ENCODE measurements around the gene PDE7B.

Gene PDE7B

GRCh38 chr6:136051140-136051775 is 199.8 kb downstream of the PDE7B start:
- Histone ChIP-seq H3K79me2 (ENCODE audit: low read length) (no peaks in the 10 kb centered on the region), H3K4me1 (ENCODE audit: low read length) (peaks cover 6% of the 10 kb centered on the region; the same call in 1 of the 2 replicates), H3K27ac (ENCODE audit: low read length) (no peak overlapping the region), H3F3A (ENCODE audit: insufficient read depth, low read length) (no peaks in the 10 kb centered on the region), H3K9ac (ENCODE audit: low read length) (no peak overlapping the region), H3K9me3 (replicated peaks; ENCODE audit: insufficient read depth, low read length) (no peaks in the 10 kb centered on the region), H2AFZ (ENCODE audit: low read length) (no peak overlapping the region), H4K20me1 (ENCODE audit: insufficient read depth, low read length) (no peaks in the 10 kb centered on the region), H3K27me3 (replicated peaks; ENCODE audit: insufficient read depth, low read length) (no peaks in the 10 kb centered on the region), H3K9me2 (replicated peaks; ENCODE audit: insufficient read depth, low read length) (no peaks in the 10 kb centered on the region), H3K4me2 (ENCODE audit: low read depth, low read length) (no peak overlapping the region), H3K36me3 (replicated peaks; ENCODE audit: insufficient read depth, low read length) (no peaks in the 10 kb centered on the region), H3K4me3 (ENCODE audit: low read length) (no peak overlapping the region)
- peak; percentile 16 for DNase-seq
- TF ChIP-seq EZH2phosphoT487 (IDR thresholded peaks at IDR 0.05; ENCODE audit: low read length) (no peak), EZH2 (optimal IDR thresholded peaks at IDR 0.05; ENCODE audit: low read depth, low read length) (no peak), CTCF (IDR thresholded peaks at IDR 0.05; ENCODE audit: low read length) (no peak)

GRCh38 chr6:136052031-136052430 is 200.5 kb downstream of the PDE7B start:
- Histone ChIP-seq H2AFZ (ENCODE audit: low read length) (no peak overlapping the region), H3K4me3 (ENCODE audit: low read length) (no peak overlapping the region), H3K27ac (ENCODE audit: low read length) (no peak overlapping the region), H3K4me2 (ENCODE audit: low read depth, low read length) (no peak overlapping the region), H3K9me2 (replicated peaks; ENCODE audit: insufficient read depth, low read length) (no peaks in the 10 kb centered on the region), H4K20me1 (ENCODE audit: insufficient read depth, low read length) (no peaks in the 10 kb centered on the region), H3K4me1 (ENCODE audit: low read length) (peaks cover 6% of the 10 kb centered on the region; the same call in 1 of the 2 replicates), H3F3A (ENCODE audit: insufficient read depth, low read length) (no peaks in the 10 kb centered on the region), H3K9ac (ENCODE audit: low read length) (no peak overlapping the region), H3K9me3 (replicated peaks; ENCODE audit: insufficient read depth, low read length) (no peaks in the 10 kb centered on the region), H3K36me3 (replicated peaks; ENCODE audit: insufficient read depth, low read length) (no peaks in the 10 kb centered on the region), H3K27me3 (replicated peaks; ENCODE audit: insufficient read depth, low read length) (no peaks in the 10 kb centered on the region), H3K79me2 (ENCODE audit: low read length) (no peaks in the 10 kb centered on the region)
- no peak for TF ChIP-seq EZH2phosphoT487 (IDR thresholded peaks at IDR 0.05; ENCODE audit: low read length)
- TF ChIP-seq EZH2 (optimal IDR thresholded peaks at IDR 0.05; ENCODE audit: low read depth, low read length): no peak
- no peak for TF ChIP-seq CTCF (IDR thresholded peaks at IDR 0.05; ENCODE audit: low read length)
- no peak for DNase-seq

- Histone ChIP-seq H3K27ac (ENCODE audit: low read length) (no peak overlapping the region), H3K9me3 (replicated peaks; ENCODE audit: insufficient read depth, low read length) (no peaks in the 10 kb centered on the region), H3K79me2 (ENCODE audit: low read length) (no peaks in the 10 kb centered on the region), H3F3A (ENCODE audit: insufficient read depth, low read length) (no peaks in the 10 kb centered on the region), H3K4me1 (ENCODE audit: low read length) (no peaks in the 10 kb centered on the region), H3K4me2 (ENCODE audit: low read depth, low read length) (no peak overlapping the region), H3K4me3 (ENCODE audit: low read length) (no peak overlapping the region), H3K36me3 (replicated peaks; ENCODE audit: insufficient read depth, low read length) (no peaks in the 10 kb centered on the region), H3K27me3 (replicated peaks; ENCODE audit: insufficient read depth, low read length) (no peaks in the 10 kb centered on the region), H2AFZ (ENCODE audit: low read length) (no peak overlapping the region), H3K9me2 (replicated peaks; ENCODE audit: insufficient read depth, low read length) (no peaks in the 10 kb centered on the region), H4K20me1 (ENCODE audit: insufficient read depth, low read length) (no peaks in the 10 kb centered on the region), H3K9ac (ENCODE audit: low read length) (no peak overlapping the region)
- TF ChIP-seq CTCF (IDR thresholded peaks at IDR 0.05; ENCODE audit: low read length) (no peak), EZH2 (optimal IDR thresholded peaks at IDR 0.05; ENCODE audit: low read depth, low read length) (no peak), EZH2phosphoT487 (IDR thresholded peaks at IDR 0.05; ENCODE audit: low read length) (no peak)
- DNase-seq: no peak
These were observed 207.4 kb downstream of the PDE7B start for GRCh38 chr6:136058852-136059251.

Data from MM.1S (cell line).